CD4-positive, alpha-beta T cell treated with Interleukin-12 subunit alpha and Interleukin-12 subunit beta, for 1 hour (primary cell): Measurements from ENCODE around the gene ZNF512.

ENCODE experiments used
- DNase-seq: peaks from one replicate; pipeline ENCODE4 v3.0.0-alpha.2; 2020

The ZNF512 gene

GRCh38 chr2:27638709-27639108, 55.9 kb downstream of the ZNF512 start:
- DNase-seq: no peak

GRCh38 chr2:27640722-27641245, 57.9 kb downstream of the ZNF512 start:
- DNase-seq: no peak

GRCh38 chr2:27645197-27645596, 62.4 kb downstream of the ZNF512 start:
- no peak for DNase-seq

- no peak for DNase-seq
Measured at GRCh38 chr2:27647289-27647688, 64.4 kb downstream of the ZNF512 start.

GRCh38 chr2:27647737-27648136, 64.9 kb downstream of the ZNF512 start:
- no peak for DNase-seq

- DNase-seq: no peak
Measured at GRCh38 chr2:27651056-27651455, 68.2 kb downstream of the ZNF512 start.

- no peak for DNase-seq
Measured at GRCh38 chr2:27652341-27652740, 69.5 kb downstream of the ZNF512 start.

GRCh38 chr2:27652790-27653189, 69.9 kb downstream of the ZNF512 start:
- no peak for DNase-seq

GRCh38 chr2:27653397-27653796, 70.6 kb downstream of the ZNF512 start:
- DNase-seq: no peak

GRCh38 chr2:27655155-27655951, 72.5 kb downstream of the ZNF512 start:
- no peak for DNase-seq

GRCh38 chr2:27661371-27661770, 78.5 kb downstream of the ZNF512 start:
- no peak for DNase-seq

GRCh38 chr2:27663285-27664153, 80.7 kb downstream of the ZNF512 start, which contains the start of the genes SLC4A1AP and SUPT7L:
Gene SLC4A1AP, plus strand, starts transcription at chr2:27663889. Its CDS starts 26 bp downstream, at chr2:27663915.
Gene SUPT7L, minus strand, starts transcription at chr2:27663614. Its CDS starts 1,422 bp downstream, at chr2:27662192.
- peak; percentile 83 for DNase-seq

GRCh38 chr2:27664154-27664574, 81.3 kb downstream of the ZNF512 start:
- DNase-seq: no peak

- no peak for DNase-seq
Measured at GRCh38 chr2:27664622-27665363, 82.0 kb downstream of the ZNF512 start.

- DNase-seq: no peak
Measured at GRCh38 chr2:27667446-27667845, 84.6 kb downstream of the ZNF512 start.

GRCh38 chr2:27671235-27671634, 88.4 kb downstream of the ZNF512 start:
- no peak for DNase-seq
